ENCODE data around the gene SPRY4. TPM values are rescaled to one million over a fixed set of nuclear protein-coding genes. Genes with fewer than 3 reads are reported as not detected.

Gene SPRY4
- total and polyA plus RNA-seq, 2 of the 13 experiments (the other 11 are each of a cell fraction or from before 2014, with no cell fraction given) = 8.9 to 17.8 TPM

- no peak for TF ChIP-seq ZNF354B (CRISPR knock-in tag; IDR thresholded peaks at IDR 0.05)
- peak; percentile 23; the same call in 1 of the 2 replicates for TF ChIP-seq IRF2 (CRISPR knock-in tag; IDR thresholded peaks at IDR 0.05)
- peak; percentile 37; the same call in 1 of the 2 replicates for TF ChIP-seq SP5 (CRISPR knock-in tag; IDR thresholded peaks at IDR 0.05; ENCODE audit: borderline replicate concordance, low read depth)
- TF ChIP-seq ARID4A (CRISPR knock-in tag; IDR thresholded peaks at IDR 0.05; ENCODE audit: borderline replicate concordance) = peak; percentile 43; the same call in 1 of the 2 replicates
- TF ChIP-seq MEF2D (CRISPR knock-in tag; IDR thresholded peaks at IDR 0.05) = no peak
- TF ChIP-seq STAG1 (CRISPR knock-in tag; IDR thresholded peaks at IDR 0.05) = 0 out of 2 replicates have a peak, but pooled peaks have one; percentile 4
- TF ChIP-seq DMAP1 (CRISPR knock-in tag; IDR thresholded peaks at IDR 0.05) = peak; percentile 38; the same call in 1 of the 2 replicates
- peak; percentile 25; the same call in 1 of the 2 replicates for TF ChIP-seq POGZ (CRISPR knock-in tag; IDR thresholded peaks at IDR 0.05)
- peak; percentile 53 for TF ChIP-seq SNAPC4 (CRISPR knock-in tag; IDR thresholded peaks at IDR 0.05)
- 0 out of 2 replicates have a peak, but pooled peaks have one; percentile 16 for TF ChIP-seq HOXD1 (CRISPR knock-in tag; IDR thresholded peaks at IDR 0.05)
- TF ChIP-seq UBTF (CRISPR knock-in tag; IDR thresholded peaks at IDR 0.05) = peak; percentile 73
- TF ChIP-seq TAF1 (CRISPR knock-in tag; IDR thresholded peaks at IDR 0.05) = peak; percentile 49
- no peak for TF ChIP-seq GATAD2A (CRISPR knock-in tag; IDR thresholded peaks at IDR 0.05)
- peak; percentile 52 for TF ChIP-seq ZEB1 (IDR thresholded peaks at IDR 0.05; ENCODE audit: insufficient replicate concordance, low read depth)
- no peak for TF ChIP-seq HNF4A (CRISPR knock-in tag; IDR thresholded peaks at IDR 0.05)
- peak; percentile 53 for TF ChIP-seq SP4 (CRISPR knock-in tag; IDR thresholded peaks at IDR 0.05)
- TF ChIP-seq BRF2 (CRISPR knock-in tag; IDR thresholded peaks at IDR 0.05) = peak; percentile 43; the same call in 1 of the 2 replicates
These were observed 1.1 kb upstream of the SPRY4 start (continued) for GRCh38 chr5:142325725-142326479.

Measured in HepG2 (cell line).